Renal pelvis (tissue), 4 donors: ENCODE measurements around the gene DHRS3. TPM values are rescaled to one million over a fixed set of nuclear protein-coding genes. Genes with fewer than 3 reads are reported as not detected.
A peak's percentile ranks its signal among the peaks of the same experiment; 100 is the strongest.

ENCODE experiments used
- DNase-seq: peaks from one replicate; pipeline ENCODE4 v3.0.0-alpha.2; 2013
- polyA plus RNA-seq, 3 donors: library from polyadenylated mRNA; unstranded; fragments of 120-200 nt; gene quantifications; one replicate each; pipeline ENCODE4 v1.2.1, GENCODE V29; 2013; ENCODE audit not compliant: insufficient read length in 3 of 3

The DHRS3 gene
- polyA plus RNA-seq, 3 donors = 76.4 to 86.9 (median 82.7) TPM

- DNase-seq = no peak
Measured at GRCh38 chr1:12601700-12602658, 16.0 kb downstream of the DHRS3 start.

- DNase-seq = no peak
Measured at GRCh38 chr1:12600880-12601633, 17.0 kb downstream of the DHRS3 start.

- DNase-seq = no peak
Measured at GRCh38 chr1:12600335-12600734, 17.7 kb downstream of the DHRS3 start.

- DNase-seq = no peak
Measured at GRCh38 chr1:12599657-12600056, 18.4 kb downstream of the DHRS3 start.

GRCh38 chr1:12598974-12599373, 19.0 kb downstream of the DHRS3 start:
- peak; percentile 82 for DNase-seq

- DNase-seq = no peak
Measured at GRCh38 chr1:12597792-12598191, 20.2 kb downstream of the DHRS3 start.

GRCh38 chr1:12596007-12596821, 21.8 kb downstream of the DHRS3 start:
- peak; percentile 81 for DNase-seq

- no peak for DNase-seq
Measured at GRCh38 chr1:12595757-12596006, 22.3 kb downstream of the DHRS3 start.

GRCh38 chr1:12594966-12595756, 22.8 kb downstream of the DHRS3 start:
- DNase-seq = peak; percentile 85

GRCh38 chr1:12594490-12594889, 23.5 kb downstream of the DHRS3 start:
- no peak for DNase-seq

- DNase-seq = no peak
Measured at GRCh38 chr1:12593621-12594066, 24.4 kb downstream of the DHRS3 start.

GRCh38 chr1:12592496-12592895, 25.5 kb downstream of the DHRS3 start:
- no peak for DNase-seq

- DNase-seq = no peak
Measured at GRCh38 chr1:12591267-12591938, 26.6 kb downstream of the DHRS3 start.

- no peak for DNase-seq
Measured at GRCh38 chr1:12588695-12589094, 29.3 kb downstream of the DHRS3 start.

GRCh38 chr1:12587981-12588640, 29.9 kb downstream of the DHRS3 start:
- no peak for DNase-seq

GRCh38 chr1:12585951-12586942, 31.8 kb downstream of the DHRS3 start:
- DNase-seq = no peak

- no peak for DNase-seq
Measured at GRCh38 chr1:12585536-12585935, 32.5 kb downstream of the DHRS3 start.

- DNase-seq = no peak
Measured at GRCh38 chr1:12584900-12585525, 33.0 kb downstream of the DHRS3 start.
